Retina (tissue), 1 donor: ENCODE measurements around the gene DNAJC18.
A peak's percentile ranks its signal among the peaks of the same experiment; 100 is the strongest.
"Not testable (repeated sequence)": the region's sequence is repeated elsewhere in the genome, so short reads cannot be mapped to it uniquely, and the experiment has no call there.

ENCODE experiments used
- DNase-seq: peaks from one replicate; pipeline ENCODE4 v3.0.0-alpha.2; 2016

Gene DNAJC18

DNA sequence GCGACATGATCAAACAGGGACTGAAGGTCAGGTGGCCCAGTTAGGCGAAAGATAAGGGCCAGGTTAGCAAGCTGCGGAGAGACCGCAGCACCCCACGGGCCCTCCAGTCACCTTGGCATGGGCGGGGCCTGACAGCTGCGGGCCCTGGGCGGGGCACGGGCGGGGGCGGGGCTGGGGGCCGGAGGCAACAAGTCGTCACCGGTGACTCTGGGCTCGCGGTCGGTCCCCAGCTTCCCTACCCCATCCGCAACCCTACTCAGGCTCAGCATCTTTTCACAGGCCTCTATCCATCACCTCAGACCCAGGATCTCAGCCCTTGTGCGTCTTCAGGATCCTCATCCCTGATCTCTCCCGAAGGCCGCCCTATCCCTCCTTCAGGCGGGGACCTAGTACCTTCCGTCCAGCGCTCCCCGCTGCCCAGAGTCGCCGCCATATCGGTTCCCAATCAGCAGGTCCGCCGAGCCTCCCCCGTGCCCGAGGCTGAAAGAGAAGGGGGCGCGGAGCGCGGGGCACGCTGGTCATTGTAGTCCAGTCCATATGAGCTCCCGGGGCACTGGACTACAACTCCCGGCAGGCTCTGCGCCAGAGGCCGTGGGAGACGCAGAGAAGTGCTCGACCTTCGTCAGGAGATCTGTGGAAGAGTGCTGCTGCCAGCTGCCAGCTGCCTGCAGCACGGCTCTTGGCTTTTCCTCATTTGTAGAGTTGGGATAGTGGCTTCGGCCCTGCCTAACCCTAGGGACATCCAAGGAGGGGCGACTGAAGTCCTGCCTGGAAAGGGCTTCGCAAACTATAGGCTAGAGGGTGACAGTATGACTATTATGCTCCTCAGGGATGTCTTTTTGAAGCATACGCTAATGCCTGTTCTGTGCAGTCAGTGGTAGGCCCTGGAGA is at the start of gene DNAJC18:
Gene DNAJC18, minus strand, starts transcription at position 513 of the 891 bp plus-strand sequence. Its CDS starts 80 bp downstream, at position 433.
- peak; percentile 98 for DNase-seq

DNA sequence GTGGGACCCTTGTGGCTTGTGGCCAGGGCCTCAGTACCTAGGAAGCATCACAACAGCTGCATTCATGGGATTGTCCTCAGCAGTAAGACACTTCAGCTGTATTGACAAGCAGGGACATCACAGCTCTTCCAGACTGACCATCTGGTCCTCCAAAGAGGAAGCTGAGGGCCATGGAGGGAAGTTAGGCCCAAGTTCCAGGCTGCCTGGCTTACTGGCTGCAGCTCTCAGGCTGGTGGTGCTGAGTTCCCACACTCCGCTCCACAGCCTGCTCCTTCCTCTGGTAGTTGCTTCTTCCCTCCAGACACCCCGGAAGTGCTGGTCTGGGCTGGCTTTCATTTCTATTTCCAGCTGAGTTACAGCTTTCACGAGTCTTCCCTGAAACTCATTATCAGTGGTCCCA is 48.9 kb upstream of the DNAJC18 start:
- no peak for DNase-seq

DNA sequence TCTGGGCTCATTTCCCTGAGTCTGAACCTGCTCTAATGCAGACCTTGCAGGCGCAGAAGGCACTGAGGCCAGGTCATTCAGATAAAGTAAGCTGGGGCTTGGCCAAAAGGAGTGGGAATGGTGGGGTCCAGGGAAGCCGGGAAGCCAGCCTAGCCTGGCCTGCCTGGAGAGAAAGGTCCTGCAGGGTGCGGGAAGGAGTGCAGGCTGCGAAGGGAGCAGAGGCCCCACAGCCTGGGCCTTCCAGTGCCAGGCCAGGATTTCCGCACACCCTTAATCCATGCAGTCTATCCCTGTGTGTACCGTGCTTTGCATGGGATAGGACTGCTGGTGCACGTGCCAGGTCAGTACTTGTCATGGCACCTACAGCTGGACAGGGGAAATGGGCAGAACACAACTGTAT is 46.9 kb upstream of the DNAJC18 start:
- DNase-seq: no peak

DNA sequence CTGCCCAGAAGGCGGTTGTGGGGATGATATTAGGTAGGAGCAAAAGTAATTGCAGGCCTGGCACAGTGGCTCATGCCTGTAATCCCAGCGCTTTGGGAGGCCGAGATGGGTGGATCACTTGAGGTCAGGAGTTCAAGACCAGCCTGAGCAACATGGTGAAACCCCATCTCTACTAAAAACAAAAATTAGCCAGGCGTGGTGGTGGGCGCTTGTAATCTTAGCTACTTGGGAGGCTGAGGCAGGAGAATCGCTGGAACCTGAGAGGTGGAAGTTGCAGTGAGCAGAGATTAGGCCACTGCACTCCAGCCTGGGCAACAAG is 43.5 kb upstream of the DNAJC18 start:
- not testable (repeated sequence) for DNase-seq

DNA sequence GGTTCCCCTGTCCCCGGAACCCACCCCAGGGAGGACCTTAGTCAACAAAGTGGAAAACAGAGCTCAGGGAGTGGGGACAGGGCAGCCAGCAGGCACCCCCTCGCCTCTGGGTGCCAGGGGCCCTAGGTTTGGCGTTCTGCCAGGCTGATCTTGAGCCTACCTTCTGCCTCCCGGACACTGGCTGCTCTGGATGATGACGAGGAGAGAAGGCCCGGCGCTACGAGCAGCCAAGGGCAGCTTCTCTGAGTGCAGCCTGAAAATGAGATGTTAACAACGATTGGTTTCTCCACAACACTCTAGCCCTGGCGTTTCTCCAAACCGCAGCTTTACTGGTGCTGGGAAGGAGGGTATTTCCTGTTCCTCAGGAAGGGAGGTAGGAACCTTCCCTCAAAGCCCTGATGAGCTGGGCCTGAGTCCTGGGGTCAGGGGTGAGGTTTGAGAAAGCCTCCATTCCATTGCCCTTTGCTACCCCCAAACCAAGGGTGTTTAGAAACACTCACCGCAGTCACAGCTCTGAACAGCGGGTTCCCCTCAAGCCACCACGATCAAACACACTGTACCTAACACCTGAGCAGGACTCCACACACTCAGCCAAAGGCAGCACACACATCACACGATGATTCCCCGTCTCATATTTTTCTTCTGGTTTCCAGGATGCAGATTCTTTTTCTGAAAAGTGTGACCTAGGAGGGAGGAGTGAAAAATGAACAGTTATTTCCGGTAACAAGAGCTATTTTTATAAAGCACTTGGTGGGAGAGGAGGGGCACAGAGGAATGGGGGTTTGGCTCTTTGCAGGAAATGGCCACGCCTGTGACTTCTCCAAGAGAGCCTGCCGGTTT is 42.9 kb upstream of the DNAJC18 start, which contains the start of gene STING1:
Gene STING1, minus strand, starts transcription at position 709 of the 840 bp plus-strand sequence. CDS start 1,054 bp downstream, outside the sequence.
- DNase-seq: no peak

DNA sequence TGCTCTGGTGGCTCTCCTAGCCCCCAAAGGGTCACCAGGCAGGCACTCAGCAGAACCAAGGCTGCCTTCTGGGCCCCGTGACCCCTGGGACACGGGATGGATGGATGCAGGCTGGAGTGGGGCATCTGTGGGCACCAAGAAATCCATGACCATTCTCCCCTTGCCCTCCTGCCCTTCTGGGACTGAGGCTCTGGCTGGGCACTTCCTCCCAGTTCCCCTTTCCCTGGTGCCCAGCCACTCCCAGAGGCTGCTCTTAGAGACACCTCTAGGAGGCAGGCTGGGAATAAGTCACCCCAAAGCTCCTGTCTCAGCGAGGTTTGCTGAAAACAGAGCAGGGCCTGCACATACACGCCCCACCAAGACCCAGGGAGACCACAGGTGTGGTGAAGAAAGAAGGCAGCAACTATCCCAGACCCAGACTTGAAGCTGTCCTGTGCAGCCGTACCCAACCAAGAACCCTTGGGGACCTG is 42.3 kb upstream of the DNAJC18 start:
- no peak for DNase-seq

DNA sequence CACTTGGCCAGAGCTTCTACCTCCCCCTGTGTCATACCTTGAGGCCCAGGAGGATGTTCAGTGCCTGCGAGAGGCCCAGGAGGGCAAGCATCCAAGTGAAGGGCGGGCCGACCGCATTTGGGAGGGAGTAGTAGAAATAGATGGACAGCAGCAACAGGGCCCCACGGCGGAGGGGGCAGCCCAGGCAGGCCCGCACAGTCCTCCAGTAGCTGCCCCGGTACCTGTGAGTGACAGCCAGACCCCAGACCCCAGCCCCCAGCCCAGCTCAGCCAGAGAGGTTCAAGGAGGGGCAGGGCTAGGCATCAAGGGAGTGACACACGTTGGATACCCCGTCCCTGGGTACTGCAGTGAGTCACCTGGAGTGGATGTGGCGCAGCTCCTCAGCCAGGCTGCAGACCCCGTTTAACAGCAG is 41.8 kb upstream of the DNAJC18 start:
- DNase-seq: no peak

DNA sequence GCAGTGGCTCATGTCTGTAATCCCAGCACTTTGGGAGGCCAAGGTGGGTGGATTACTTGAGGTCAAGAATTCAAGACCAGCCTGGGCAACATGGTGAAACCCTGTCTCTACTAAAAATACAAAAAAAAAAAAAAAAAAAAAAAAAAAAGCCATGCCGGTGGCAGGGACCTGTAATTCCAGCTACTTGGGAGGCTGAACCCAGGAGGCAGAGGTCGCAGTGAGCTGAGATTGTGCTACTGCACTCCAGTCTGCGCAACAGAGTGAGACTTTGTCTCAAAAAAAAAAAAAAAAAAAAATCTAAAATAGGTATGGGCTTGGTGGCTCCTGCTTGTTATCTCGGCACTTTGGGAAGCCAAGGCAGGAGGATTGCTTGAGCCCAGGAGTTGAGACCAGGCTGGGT is 40.4 kb upstream of the DNAJC18 start:
- not testable (repeated sequence) for DNase-seq

DNA sequence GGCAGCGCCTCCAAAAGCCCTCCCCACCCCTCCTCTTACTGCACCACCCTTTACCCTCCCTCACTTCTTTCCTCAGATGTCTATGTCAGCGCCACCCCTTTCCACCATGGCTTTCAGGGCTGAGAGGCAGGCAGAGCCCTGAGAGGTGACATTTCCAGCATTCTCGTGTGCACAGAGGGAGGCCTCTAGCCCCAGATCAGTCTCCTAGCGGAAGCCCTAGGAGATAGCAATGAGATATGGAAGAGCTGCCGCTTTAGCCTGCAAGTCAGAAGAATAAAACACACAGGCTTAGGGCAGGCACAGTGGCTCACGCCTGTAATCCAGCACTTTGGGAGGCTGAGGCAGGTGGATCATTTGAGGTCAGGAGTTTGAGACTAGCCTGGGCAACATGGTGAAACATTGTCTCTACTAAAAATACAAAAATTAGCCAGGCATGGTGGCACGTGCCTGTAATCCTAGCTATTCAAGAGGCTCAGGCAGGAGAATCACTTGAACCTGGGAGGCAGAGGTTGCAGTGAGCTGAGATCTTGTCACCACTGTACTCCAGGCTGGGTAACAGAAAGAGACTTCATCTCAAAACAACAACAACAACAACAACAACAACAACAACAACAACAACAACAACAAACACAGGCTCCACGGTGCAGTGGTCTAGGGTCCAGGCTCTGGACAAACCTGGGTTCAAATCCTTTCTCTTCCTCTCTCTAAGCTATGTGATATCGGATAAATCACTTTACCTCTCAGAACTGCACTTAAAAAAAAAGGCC is 39.5 kb upstream of the DNAJC18 start:
- DNase-seq: not testable (repeated sequence)

DNA sequence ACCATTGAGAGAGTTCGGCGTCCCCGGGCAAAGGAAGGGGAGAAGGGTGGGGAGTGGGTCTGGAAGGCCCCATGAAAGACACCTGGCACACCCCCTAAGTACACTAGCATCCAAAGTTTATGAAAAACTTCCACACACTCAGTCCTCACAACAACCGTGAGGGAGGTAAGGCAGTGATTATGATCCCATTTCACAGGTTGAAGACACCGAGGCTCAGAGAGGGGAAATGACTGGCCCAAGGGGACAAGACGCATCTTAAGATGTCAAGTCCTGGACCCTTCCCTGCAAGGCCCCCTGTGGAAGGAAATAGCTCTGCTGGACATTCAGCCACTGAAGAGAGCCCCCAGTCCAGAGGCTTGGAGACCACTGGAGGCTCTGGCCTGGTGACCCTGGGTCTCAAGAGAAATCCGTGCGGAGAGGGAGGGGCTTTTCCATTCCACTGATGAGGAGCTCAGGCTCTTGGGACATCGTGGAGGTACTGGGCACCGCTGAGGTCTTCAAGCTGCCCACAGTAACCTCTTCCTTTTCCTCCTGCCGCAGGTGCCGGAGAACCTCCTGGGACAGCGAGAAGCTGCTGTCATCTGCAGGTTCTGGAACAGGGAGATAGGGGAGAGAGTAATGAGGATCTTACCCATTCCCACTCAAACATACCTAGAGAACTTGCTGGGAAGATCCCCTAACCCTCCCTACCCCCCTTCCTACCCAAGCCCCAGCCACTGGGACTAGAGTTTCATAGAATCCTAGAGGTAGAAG is 36.7 kb upstream of the DNAJC18 start:
- no peak for DNase-seq

DNA sequence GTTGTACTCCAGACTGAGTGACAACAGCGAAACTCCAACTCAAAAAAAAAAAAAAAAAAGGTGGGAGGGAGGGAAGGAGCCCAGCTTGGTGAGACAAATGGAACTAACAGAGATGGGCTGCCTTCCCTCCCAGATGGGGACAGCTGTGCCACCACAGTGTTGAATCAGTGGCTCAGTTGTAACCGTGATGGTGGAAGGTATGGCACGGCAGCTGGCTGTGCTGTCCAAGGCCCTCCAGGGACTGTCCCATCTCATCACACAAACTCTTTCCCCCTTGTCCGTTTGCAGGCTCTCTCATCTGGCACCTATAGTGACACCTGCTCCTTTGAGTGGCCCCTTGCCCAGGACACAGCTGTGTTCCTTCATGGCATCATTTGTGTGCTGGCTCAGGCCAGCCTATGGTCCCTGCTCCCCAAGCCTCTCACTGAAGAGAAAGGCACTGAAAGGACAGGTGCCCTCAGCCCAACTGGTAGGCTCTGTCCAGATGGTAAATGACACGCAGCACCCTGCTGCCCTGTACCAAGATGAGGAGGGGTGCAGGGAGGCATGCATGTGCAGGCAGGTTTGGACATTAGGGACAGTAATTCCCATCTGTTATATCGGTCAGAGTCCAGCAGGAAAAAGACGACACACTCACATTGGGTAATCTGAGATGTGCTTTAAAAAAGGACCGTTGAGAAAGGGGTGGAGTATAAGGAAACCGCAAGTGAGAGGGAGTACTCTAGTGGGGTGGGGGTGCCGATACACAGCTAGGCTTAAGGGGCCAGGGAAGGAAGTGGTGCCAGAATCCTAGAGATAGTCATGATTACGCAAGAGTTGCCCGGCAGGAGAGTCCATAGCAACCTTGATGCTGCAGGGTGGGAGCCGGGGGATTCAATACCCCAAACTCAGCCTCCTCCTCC is 35.8 kb upstream of the DNAJC18 start:
- DNase-seq: peak; percentile 17

DNA sequence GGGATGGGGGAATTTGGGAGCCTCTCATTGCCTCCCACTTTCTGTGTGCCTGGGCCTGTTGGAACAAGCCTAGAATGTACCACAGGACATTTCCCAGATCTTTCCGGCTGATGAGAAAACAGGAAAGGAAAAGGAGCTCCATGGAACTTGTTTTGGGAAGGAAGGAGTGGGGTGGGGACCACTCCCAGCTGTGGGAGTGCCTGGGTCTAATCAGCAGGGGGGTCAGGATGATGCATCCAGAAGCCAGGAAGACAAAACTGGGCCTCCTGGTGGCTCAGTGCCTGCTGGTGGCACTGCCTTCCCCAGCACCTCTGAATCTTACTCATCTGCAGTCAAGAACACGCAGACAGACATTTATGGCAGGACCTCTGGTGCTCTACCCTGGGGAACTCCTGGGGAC is 34.2 kb upstream of the DNAJC18 start:
- no peak for DNase-seq

DNA sequence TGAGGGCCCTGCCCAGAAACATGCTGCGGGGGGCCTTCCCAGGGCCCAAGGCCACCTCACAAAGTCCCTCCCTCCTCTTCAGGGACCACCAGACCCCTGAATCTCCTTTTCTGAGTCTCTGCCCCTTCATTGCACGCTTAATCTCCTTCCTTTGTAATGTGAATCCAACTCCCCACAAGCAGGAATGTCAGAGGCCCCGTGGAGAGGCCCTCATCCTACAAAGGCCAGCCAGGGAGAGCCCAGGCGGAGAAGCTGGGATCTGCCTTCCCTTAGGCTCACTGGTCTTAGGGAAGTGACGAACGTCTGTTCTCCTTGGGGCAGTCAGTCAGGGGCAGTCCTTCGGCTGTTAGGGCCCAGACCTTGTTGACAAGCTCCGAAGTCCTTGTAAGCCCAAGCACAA is 33.8 kb upstream of the DNAJC18 start:
- DNase-seq: peak; percentile 52

DNA sequence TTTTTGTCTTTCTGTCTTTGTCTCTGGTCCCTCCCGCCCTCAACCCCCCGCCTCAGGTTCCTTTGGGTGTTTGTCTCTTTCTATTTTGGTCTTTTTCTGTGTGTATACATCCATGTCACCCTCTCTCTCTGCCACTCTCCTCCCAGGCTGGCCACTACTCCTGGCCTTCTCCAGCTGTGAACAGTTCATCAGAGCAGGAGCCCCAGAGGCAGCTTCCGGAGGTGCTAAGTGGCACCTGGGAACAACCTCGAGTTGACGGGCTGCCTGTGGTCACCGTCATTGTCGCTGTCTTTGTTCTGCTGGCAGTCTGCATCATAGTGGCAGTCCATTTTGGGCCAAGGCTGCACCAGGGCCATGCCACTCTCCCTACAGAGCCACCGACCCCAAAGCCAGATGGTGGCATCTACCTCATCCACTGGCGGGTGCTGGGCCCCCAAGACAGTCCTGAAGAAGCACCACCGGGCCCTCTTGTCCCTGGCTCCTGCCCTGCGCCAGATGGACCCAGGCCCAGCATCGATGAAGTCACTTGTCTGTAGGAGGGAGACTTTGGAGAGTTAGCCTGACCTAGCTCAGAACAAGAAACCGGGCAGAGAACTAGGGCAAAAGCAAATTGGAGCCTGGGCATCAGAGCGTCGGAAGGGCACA is 33.2 kb upstream of the DNAJC18 start:
- DNase-seq: peak; percentile 10

DNA sequence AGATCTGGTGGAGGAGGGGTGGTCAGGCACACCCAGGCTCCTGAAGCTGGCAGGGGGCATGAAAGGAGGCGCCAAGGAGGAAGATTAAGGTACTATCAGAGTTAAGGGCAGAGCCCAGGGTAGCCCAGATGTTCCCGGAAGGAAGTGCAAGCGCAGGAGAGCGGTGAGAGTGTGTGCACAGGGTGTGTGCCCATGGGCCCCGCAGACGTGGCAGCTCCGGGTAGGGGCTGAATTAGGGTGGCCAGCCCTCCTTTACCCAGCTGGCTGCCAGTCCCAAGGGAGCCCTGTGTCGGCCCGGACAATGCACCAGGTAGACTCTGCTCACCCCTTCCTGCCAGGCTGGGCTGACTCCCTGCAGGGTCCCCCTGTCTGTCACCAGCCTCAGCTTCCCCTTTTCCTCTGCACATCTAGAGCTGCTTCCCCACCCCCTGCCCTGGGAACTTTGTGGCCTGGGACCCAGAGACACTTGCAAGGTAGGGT is 31.5 kb upstream of the DNAJC18 start, which contains the start of gene SMIM33:
Gene SMIM33, plus strand, starts transcription at position 184 of the 480 bp plus-strand sequence. Its CDS starts 118 bp downstream, at position 302.
- no peak for DNase-seq

DNA sequence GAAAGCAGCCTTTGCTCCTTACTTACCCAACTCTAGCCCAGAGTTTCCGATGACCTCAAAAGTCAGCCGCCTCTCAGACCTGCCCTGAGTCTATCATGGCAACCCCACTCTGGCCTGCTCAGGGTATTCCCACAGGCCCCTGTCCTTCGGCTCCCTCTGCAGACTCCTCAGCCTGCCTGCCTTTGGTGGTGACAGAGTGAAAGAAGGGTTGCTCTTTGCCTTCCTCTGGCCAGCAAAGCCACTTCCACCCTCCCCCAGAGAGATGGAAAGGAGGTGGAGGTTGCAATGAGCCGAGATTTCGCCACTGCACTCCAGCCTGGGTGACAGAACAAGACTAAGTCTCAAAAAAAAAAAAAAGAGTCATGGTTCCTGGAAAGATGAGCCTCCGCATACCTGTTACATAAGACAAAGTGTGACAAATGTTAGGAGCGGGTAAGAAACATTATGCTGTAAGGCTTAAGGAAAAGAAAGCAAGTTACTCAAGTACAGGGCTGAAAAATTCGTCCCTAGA is 29.2 kb upstream of the DNAJC18 start:
- no peak for DNase-seq

DNA sequence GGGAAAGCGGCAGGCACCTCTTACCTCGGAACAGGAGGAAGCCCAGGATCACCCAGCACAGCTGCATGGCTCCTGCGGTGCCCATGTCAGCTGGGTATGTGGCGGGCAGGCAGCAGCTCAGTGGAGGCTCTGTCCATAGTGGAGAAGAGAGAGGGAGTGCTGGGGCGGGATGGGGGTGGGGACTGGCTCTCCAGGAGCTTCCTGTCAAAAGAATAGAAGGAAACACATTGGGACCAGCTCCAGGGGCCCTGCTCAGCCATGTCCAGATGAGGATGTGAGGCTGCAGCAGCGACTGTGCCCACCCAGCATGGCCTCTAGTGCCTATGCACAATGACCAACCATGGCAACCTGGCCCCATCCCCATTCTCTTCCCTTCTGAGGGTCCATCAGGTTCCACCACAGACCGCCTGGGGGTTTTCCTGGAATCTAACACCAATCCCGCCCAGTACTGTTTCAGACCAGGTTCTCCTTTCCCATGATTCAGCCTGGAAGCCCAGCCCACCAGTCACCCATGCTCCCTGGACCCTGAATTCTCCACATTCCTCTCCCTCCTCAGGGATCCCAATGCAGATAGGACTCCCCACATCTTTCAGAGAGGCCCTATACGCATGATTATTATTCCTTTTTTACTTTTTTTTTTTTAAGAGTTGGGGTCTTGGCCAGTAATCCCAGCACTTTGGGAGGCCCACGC is 23.4 kb upstream of the DNAJC18 start, which contains the start of gene ECSCR:
Gene ECSCR, minus strand, starts transcription at position 158 of the 691 bp plus-strand sequence. Its CDS starts 73 bp downstream, at position 85.
- DNase-seq: no peak

DNA sequence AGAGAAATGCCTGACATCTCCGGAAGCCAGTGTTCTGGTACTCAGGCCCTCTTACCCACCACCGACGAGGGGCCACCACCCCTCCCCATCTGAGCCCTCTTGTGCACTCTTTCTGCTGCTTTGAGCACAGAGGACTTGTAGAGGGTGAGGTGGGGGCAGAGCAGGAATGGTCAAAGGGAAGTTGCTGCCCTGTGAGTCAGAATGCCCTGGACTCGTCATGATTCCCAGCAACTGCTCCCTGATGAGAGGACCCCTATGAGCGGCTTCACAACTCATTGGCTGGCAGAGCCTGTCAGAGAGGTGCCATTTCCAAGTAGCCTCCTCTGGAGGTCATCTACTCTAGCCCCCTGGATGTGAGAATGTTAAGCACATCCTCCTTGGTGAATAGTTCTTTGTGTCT is 22.4 kb upstream of the DNAJC18 start:
- DNase-seq: no peak

DNA sequence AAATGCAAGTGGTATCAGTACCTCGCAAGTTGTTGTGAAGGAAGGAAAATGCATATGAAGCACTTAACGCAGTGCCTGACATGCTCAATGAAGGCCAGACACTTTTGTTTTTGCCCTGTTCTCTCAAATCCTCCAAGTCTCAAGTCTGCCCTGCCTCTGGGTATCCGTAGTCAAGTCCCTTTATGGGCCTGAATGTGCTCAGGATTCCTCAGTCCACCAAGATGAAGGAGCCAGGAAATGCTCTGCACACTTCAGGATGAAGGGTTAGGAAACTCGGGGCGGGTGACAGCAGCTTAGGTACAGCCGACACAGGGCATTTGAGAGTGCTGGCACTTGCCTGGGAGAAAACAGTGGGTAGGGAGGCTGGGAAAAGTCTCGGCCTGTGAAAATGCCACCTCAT is 21.9 kb upstream of the DNAJC18 start:
- no peak for DNase-seq
